K562 (cell line): ENCODE measurements around the gene UTP11. TPM values are rescaled to one million over a fixed set of nuclear protein-coding genes. Genes with fewer than 3 reads are reported as not detected.

Source experiments
- CREB3 ChIP-seq: fragments of 450-650 bp; conservative IDR thresholded peaks from 2 replicates; pipeline ENCODE4 v1.6.1; 2016; ENCODE audit warnings: missing genetic modification characterization, low read depth, mild to moderate bottlenecking, missing compliant biosample characterization, moderate library complexity
- MAFK ChIP-seq: IDR thresholded peaks from 2 replicates; pipeline ENCODE4 v1.6.1; 2011; ENCODE audit warnings: low read length, improper control_type of control experiment
- ZNF592 ChIP-seq: fragments of 450-650 bp; IDR thresholded peaks from 2 replicates; pipeline ENCODE4 v1.6.1; 2017; ENCODE audit warnings: antibody characterized with exemption, mild to moderate bottlenecking
- polyA plus RNA-seq, 8 experiments: library from polyadenylated mRNA; depleted of rRNA in 4 of 8; stranded (reverse) in 5 of 8; unstranded in 3 of 8; fragments of >200 nt; fragmentation: Nextera tagmentation in 2 of 8; fragmentation: Illumina TruSeq in 1 of 8; extraction: Ambion mirVana in 2 of 8; extraction: Trizol in 1 of 8; gene quantifications; 2 replicates each; pipeline versions ENCODE4 v1.2.1 to v1.2.3, GENCODE V29; 2011 to 2014; ENCODE audit warnings: inconsistent platforms in 1 of 8, missing spikeins in 1 of 8
- total RNA-seq, 7 experiments: library from RNA; depleted of rRNA in 6 of 7; stranded (reverse); fragments of >200 nt in 6 of 7; fragmentation: Illumina TruSeq in 2 of 7; extraction: Trizol in 2 of 7; gene quantifications; 2 replicates each; pipeline versions ENCODE4 v1.2.1 to v1.2.3, GENCODE V29; 2011 to 2021; ENCODE audit warnings: low replicate concordance in 1 of 7

Gene UTP11
- total and polyA plus RNA-seq, 9 of the 15 experiments (the other 6 are each of a cell fraction or from before 2014, with no cell fraction given), result 91.1 to 378 (median 221) TPM

GRCh38 chr1:38072858-38073257 lies 60.3 kb downstream of the UTP11 start (continued):
- TF ChIP-seq ZNF592 (no peak), MAFK (no peak), CREB3 (tag) (no peak)
